ENCODE measurements around the gene TTYH2. TPM values are rescaled to one million over a fixed set of nuclear protein-coding genes. Genes with fewer than 3 reads are reported as not detected.

The TTYH2 gene
- total RNA-seq, 1 donor: 1.4 TPM

DNA sequence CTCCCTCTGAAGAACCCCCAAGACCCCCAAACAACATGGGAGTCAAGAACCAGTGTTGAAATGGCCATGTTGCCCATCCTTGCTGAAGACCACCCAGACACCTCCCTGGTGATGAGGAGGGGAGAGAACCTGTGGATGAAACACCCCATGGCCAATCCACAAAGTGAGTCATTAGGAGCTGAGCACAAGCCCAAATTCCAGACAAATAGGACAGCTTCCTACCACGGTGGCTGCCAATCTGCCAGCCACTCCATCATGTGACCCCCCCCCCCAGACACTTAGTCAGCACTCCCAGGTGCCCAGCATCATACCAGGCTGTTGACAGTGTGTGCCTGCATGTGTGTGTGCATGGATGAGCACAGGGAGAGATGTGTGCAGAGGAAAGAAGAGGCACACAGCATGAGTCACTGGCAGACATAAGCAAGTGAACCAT is 36.3 kb upstream of the TTYH2 start:
- Histone ChIP-seq H3K9me3 (ENCODE audit: low read depth, low read length) (no peaks in the 10 kb centered on the region), H3K4me2 (ENCODE audit: insufficient read depth, low read length) (no peak overlapping the region), H3K79me2 (ENCODE audit: insufficient read depth, low read length) (no peaks in the 10 kb centered on the region), H3K27me3 (ENCODE audit: insufficient read depth, low read length) (peaks cover 9% of the 10 kb centered on the region), H3K4me3 (ENCODE audit: insufficient read depth, low read length) (no peak overlapping the region), H2AFZ (ENCODE audit: low read length) (no peak overlapping the region), H3K27ac (ENCODE audit: low read depth, low read length) (no peak overlapping the region), H4K20me1 (ENCODE audit: insufficient read depth, low read length) (no peaks in the 10 kb centered on the region), H3K4me1 (ENCODE audit: insufficient read depth, low read length) (no peaks in the 10 kb centered on the region), H3K36me3 (ENCODE audit: insufficient read depth, low read length) (no peaks in the 10 kb centered on the region)
- peak; percentile 82 for DNase-seq (ENCODE audit: insufficient read length, low spot score, missing footprints)
- TF ChIP-seq CTCF (IDR thresholded peaks at IDR 0.05; ENCODE audit: extremely low read depth, low read depth, low read length): no peak

DNA sequence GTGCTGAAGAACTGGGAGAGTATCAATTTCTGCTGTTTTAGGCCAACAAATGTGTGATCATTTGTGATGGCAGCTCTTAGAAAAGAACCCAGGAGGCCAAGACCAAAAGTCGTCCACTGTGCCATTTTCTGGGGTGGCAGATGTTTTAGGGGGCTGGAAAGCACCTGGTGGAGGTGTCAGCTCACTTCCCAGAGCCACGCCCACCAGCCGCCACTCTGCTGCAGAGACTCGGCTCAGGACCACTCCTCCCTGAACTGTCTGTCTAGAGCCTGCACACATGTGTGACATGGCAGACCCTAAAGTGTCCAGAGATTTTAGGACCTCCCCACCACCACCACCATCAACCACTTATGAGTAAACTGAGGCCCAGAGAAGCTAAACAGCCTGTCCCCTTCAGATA is 33.8 kb upstream of the TTYH2 start:
- H3K27ac ChIP-seq (ENCODE audit: low read depth, low read length): no peak overlapping the region
- H3K4me1 ChIP-seq (ENCODE audit: insufficient read depth, low read length): no peaks in the 10 kb centered on the region
- H3K9me3 ChIP-seq (ENCODE audit: low read depth, low read length): no peaks in the 10 kb centered on the region
- DNase-seq (ENCODE audit: insufficient read length, low spot score, missing footprints): no peak
- peaks cover 7% of the 10 kb centered on the region for H3K27me3 ChIP-seq (ENCODE audit: insufficient read depth, low read length)
- no peaks in the 10 kb centered on the region for H3K79me2 ChIP-seq (ENCODE audit: insufficient read depth, low read length)
- no peak for TF ChIP-seq CTCF (IDR thresholded peaks at IDR 0.05; ENCODE audit: extremely low read depth, low read depth, low read length)
- no peaks in the 10 kb centered on the region for H3K36me3 ChIP-seq (ENCODE audit: insufficient read depth, low read length)
- H4K20me1 ChIP-seq (ENCODE audit: insufficient read depth, low read length): no peaks in the 10 kb centered on the region
- no peak overlapping the region for H2AFZ ChIP-seq (ENCODE audit: low read length)
- no peak overlapping the region for H3K4me2 ChIP-seq (ENCODE audit: insufficient read depth, low read length)
- no peak overlapping the region for H3K4me3 ChIP-seq (ENCODE audit: insufficient read depth, low read length)

GRCh38 chr17:74180336-74180735 is 33.0 kb upstream of the TTYH2 start:
- no peak overlapping the region for H3K4me2 ChIP-seq (ENCODE audit: insufficient read depth, low read length)
- no peak for TF ChIP-seq CTCF (IDR thresholded peaks at IDR 0.05; ENCODE audit: extremely low read depth, low read depth, low read length)
- H3K36me3 ChIP-seq (ENCODE audit: insufficient read depth, low read length): no peaks in the 10 kb centered on the region
- no peak overlapping the region for H3K4me3 ChIP-seq (ENCODE audit: insufficient read depth, low read length)
- H2AFZ ChIP-seq (ENCODE audit: low read length): no peak overlapping the region
- no peaks in the 10 kb centered on the region for H4K20me1 ChIP-seq (ENCODE audit: insufficient read depth, low read length)
- H3K4me1 ChIP-seq (ENCODE audit: insufficient read depth, low read length): no peaks in the 10 kb centered on the region
- no peak overlapping the region for H3K27ac ChIP-seq (ENCODE audit: low read depth, low read length)
- no peaks in the 10 kb centered on the region for H3K27me3 ChIP-seq (ENCODE audit: insufficient read depth, low read length)
- no peaks in the 10 kb centered on the region for H3K9me3 ChIP-seq (ENCODE audit: low read depth, low read length)
- H3K79me2 ChIP-seq (ENCODE audit: insufficient read depth, low read length): no peaks in the 10 kb centered on the region
- DNase-seq (ENCODE audit: insufficient read length, low spot score, missing footprints): peak; percentile 41

DNA sequence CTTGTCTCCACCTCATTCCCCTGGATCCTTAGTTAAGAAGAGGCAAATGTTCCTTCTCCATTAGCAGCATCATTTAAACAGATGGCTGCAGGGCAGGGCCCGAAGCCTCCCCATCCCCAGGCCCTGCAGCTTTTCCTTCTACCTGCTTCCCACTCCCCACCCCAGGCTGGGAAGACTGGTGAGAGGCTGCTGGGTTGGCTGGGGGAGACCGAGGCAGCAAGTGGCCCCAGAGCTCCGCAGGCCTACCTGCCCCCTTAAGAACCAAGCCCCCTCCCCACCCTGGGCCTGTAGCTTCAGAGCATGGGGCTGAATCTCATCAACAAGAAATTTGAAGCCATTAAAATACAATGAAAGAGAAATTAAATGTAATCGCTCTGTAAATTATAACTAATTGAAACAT is 32.0 kb upstream of the TTYH2 start:
- no peaks in the 10 kb centered on the region for H3K79me2 ChIP-seq (ENCODE audit: insufficient read depth, low read length)
- H4K20me1 ChIP-seq (ENCODE audit: insufficient read depth, low read length): no peaks in the 10 kb centered on the region
- H3K27ac ChIP-seq (ENCODE audit: low read depth, low read length): no peak overlapping the region
- no peaks in the 10 kb centered on the region for H3K27me3 ChIP-seq (ENCODE audit: insufficient read depth, low read length)
- H3K4me2 ChIP-seq (ENCODE audit: insufficient read depth, low read length): no peak overlapping the region
- DNase-seq (ENCODE audit: insufficient read length, low spot score, missing footprints): no peak
- no peak overlapping the region for H3K4me3 ChIP-seq (ENCODE audit: insufficient read depth, low read length)
- no peak overlapping the region for H2AFZ ChIP-seq (ENCODE audit: low read length)
- no peak for TF ChIP-seq CTCF (IDR thresholded peaks at IDR 0.05; ENCODE audit: extremely low read depth, low read depth, low read length)
- H3K4me1 ChIP-seq (ENCODE audit: insufficient read depth, low read length): no peaks in the 10 kb centered on the region
- no peaks in the 10 kb centered on the region for H3K36me3 ChIP-seq (ENCODE audit: insufficient read depth, low read length)
- H3K9me3 ChIP-seq (ENCODE audit: low read depth, low read length): no peaks in the 10 kb centered on the region
